CD4-positive, alpha-beta T cell treated with Interferon gamma for 1 hour (primary cell): ENCODE data around the gene RET.
A peak's percentile ranks its signal among the peaks of the same experiment; 100 is the strongest.
"Not testable (repeated sequence)": the region's sequence is repeated elsewhere in the genome, so short reads cannot be mapped to it uniquely, and the experiment has no call there.

Source experiments
- DNase-seq: peaks from one replicate; pipeline ENCODE4 v3.0.0-alpha.2; 2020

The RET gene

GRCh38 chr10:43079856-43080255, 3.0 kb downstream of the RET start:
- DNase-seq = no peak

GRCh38 chr10:43082087-43082486, 5.2 kb downstream of the RET start:
- no peak for DNase-seq

GRCh38 chr10:43082746-43083145, 5.9 kb downstream of the RET start:
- no peak for DNase-seq

- DNase-seq = no peak
These were observed 6.9 kb downstream of the RET start for GRCh38 chr10:43083764-43084163.

DNA sequence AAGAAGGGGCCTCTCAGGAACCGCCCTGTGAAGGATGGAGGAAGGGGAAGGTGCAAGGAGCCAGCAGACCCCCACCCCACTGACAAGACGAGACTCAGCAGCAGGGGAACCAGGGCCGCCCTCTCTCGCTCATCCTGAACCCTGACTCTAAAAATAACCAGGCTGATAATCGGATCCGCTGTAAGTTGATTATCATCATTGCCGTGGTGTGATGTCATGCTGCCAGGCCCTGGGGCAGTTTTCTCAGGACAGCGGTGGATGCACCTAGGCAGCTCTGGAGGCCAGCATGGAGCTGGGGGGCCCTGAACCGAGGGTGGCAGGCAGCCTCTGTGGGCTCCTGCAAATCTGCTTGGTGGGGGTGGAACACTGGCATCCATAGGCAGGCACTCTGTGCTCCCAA, 7.9 kb downstream of the RET start:
- no peak for DNase-seq

DNA sequence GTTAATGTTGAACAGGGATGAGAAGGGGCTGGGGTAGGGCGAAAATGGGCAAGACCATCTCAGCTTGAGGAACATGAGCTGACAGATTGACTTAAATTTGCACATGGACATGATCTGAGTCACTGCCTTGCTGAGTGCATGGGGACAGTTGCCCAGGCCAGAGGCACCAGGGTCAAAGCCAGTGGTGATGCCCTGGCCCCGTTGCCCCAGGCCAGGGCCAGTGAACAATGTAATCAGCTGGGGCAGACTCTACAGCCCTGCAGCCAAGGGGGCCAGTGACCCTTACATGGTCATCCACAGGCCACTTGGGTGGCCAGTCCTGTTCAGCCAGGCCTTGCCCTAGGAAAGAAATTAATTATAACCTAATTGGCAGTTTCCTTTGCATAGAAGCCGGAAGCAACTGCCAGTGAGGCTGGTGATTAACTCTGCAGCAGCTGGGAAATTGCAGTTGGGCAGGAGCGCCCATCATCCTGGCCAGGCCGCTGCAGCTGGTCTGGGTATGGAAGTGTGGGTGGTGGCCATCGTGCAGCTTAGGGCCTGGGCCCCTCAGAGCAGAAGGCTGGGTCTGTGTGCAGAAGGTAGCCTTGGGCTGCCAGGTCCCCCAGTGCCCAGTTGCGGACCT, 9.6 kb downstream of the RET start:
- DNase-seq = no peak

DNA sequence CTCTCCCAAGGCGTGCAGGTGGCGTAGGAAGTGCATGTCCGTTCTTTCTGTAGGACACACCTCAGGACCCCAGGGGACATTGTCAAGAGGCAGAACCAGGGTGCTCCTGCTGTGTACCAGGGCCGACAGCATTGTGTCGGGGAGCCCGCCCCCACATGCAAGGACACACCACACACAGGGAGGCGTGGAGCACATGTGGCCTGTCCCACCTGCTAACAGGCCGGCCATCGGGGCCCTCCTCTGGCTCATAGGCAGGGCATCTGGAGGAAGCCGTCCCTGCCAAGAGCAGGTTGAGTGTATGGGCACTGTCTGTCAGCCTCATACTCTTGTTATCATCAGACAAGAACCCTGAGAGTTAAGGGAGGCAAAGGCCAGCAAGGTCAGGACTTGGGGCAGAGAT, 12.7 kb downstream of the RET start:
- no peak for DNase-seq

DNA sequence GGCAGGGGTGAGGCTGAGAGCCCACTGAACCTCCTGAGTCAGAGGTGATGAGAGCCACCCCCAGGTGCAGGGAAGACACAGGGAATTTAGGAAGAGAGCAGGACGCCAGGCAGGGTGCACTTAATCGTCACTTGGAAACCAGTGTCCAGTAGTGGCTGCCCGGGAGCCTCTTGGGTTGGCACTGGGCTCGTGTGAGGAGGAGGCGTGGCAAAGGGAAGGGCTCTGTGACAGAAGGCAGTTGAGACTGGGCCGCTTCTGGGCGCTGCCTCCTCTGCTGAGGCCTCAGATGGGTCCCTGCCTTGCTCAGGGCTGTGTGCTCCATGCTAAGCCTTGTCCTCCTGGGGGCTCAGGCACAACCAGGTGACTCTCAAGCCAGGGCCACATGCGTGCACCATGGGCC, 13.3 kb downstream of the RET start:
- DNase-seq = no peak

DNA sequence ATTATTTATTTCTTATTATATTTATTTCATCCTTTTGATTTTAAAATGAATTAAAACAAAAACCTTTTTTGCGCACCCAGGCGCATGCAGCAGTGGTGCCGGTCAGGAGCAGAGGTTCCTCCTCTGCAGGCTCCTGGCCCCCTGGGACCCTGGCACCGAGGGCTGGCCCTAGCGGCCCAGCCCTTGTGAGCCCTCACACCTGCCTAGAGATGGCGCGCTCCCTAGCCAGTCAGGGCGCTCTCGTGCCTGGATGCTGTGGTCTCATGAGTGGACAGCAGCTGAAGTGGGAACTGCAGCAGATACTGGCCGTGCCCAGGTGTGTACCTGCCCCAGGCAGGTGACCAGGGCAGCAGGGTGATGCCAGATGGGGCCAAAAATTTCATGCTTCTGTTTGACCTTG, 13.8 kb downstream of the RET start:
- no peak for DNase-seq

- no peak for DNase-seq
These were observed 15.0 kb downstream of the RET start for GRCh38 chr10:43091846-43092245.

DNA sequence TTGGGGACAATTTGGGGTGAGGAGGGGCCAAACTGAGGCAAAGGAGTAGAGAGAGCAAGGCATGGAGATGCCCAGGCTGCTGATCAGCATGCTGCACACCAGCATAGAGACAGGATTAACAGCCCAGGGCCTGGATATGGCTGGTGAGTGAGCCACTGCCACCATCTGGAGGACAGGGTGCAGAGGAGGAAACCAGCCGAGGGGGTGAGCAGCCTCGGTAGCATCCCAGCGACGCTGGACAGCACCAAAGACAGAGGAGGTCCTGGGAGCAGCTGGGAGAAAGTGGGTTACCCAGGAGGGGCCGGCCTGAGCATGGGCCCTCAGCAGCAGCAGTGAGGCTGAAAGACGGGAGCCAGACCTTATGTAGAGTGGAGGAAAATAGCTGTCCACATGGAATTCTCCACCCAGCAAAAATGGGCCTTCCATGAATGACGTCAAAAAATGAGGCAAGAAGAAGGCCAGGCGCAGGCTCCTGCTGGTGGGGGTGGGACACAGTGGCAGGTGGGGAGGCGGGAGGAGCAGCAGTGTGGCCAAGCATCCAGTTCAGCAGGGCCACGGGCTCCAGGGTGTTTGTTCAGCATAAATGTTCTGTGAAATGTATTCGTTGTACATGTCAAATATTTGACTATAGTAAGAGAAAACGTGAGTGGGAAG, 16.7 kb downstream of the RET start:
- no peak for DNase-seq

DNA sequence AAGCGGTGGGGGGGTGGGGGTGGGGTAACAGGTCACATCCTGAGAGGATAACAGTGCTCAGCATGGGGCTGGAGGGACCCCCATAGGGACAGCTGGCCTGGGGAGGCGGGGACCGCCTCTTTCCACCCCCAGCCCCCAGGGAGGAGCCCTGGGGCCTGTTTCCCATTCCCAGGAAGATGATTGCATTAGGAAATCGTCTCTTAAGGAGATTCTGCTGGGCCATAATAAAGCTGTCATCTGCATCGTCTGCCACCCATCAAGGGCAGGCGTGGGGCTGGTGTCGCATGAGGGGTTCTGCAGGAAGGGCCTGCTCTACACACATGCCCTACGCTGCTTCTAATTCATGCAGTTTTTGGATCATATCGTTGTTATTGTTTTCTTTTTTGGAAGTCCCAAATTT, 17.2 kb downstream of the RET start:
- DNase-seq = no peak

GRCh38 chr10:43099339-43099738, 22.5 kb downstream of the RET start:
- not testable (repeated sequence) for DNase-seq

- no peak for DNase-seq
These were observed 23.1 kb downstream of the RET start for GRCh38 chr10:43099928-43100327.

DNA sequence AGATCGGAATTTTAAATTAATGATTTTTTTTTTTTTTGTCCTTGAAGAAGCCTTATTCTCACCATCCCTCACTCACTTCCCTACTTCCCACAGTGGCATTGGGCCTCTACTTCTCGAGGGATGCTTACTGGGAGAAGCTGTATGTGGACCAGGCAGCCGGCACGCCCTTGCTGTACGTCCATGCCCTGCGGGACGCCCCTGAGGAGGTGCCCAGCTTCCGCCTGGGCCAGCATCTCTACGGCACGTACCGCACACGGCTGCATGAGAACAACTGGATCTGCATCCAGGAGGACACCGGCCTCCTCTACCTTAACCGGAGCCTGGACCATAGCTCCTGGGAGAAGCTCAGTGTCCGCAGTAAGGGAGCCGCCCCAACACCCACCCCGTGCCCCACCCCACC, 23.5 kb downstream of the RET start:
- no peak for DNase-seq

DNA sequence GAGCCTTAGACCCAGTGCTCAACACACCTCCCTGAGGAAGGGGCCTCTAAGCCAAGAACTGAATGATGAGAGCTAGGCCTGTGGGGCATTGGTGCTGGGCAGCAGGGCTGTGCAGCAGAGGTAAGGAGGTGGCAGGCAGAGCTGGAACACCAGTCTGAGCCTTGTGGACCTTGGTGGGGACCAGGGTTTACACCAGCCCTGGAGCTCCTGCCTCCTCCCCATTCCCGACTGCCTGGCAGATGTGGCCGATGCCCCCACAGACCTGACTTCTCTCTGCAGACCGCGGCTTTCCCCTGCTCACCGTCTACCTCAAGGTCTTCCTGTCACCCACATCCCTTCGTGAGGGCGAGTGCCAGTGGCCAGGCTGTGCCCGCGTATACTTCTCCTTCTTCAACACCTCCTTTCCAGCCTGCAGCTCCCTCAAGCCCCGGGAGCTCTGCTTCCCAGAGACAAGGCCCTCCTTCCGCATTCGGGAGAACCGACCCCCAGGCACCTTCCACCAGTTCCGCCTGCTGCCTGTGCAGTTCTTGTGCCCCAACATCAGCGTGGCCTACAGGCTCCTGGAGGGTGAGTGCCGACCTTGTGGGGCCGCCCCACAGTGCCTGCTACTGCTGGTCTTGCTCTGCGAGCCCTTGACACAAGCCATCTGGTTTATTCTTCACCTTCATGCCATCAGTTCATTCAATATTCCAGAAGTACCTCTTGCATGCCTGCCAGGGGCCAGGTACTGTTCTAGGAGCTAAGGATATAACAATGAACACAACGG, 25.4 kb downstream of the RET start:
- no peak for DNase-seq

DNA sequence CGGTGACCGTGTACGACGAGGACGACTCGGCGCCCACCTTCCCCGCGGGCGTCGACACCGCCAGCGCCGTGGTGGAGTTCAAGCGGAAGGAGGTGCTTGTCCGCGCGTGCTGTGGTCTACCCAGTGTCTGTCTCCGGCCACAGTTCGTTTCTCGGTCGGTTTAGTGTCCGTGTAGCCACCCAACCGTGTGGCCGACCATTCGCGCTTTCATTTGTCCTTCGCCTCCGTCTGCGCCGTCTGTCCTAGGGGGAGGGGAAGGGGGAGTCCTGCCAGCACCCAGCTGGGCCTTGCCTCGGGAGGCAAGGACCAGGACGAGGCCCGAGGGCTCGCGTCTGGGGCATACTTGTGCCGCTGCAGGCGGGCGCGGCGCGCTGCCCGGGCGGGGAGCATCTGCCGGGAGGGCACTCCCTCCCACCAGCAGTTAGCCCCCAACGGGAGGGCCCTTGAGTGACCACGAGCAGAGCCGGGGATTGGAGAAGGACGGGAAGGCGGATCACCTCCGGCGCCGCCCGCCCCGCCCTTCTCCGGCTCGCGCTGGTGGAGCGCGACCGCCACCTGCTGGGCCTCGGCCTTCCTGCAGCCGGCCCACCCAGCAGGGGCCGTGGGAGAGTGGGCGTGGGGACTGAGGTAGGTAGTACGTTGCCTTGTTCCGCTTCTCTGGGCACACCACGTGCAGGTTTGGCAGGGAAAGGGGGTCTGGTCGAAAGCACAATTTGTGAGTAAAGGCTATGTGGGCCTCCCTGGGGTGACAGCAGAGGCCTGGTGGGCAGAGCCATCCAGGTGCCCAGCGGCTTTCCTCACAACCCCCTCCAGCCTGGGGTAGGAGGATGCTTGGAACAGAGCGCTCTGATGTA, 28.5 kb downstream of the RET start:
- peak; percentile 72 for DNase-seq

DNA sequence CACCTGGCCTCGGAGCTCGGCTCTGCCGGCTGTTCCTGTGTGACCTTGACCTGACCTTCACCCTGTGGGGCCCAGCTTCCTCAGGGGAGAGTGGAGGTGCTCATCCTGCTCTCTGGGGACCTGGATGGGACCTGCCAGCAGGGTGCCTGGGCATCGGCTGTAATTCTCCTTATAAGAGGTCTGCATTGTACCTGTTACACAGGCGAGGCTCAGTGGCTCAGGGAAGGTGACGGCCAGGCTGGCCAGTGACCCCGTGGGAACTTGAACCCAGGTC, 29.0 kb downstream of the RET start:
- no peak for DNase-seq

- no peak for DNase-seq
These were observed 29.6 kb downstream of the RET start for GRCh38 chr10:43106256-43107091.

DNA sequence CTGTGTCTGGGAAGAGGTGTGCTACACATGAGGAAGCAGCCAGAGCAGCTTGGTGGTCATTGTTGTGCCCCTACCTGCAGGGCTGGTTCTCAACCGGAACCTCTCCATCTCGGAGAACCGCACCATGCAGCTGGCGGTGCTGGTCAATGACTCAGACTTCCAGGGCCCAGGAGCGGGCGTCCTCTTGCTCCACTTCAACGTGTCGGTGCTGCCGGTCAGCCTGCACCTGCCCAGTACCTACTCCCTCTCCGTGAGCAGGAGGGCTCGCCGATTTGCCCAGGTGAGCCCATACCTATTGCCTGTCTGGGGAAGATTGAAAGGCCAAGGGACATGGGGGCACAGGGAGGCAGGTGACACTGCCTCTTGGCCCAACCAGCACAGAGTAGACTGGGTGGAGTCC, 32.1 kb downstream of the RET start:
- DNase-seq = no peak

GRCh38 chr10:43109671-43110249, 32.9 kb downstream of the RET start:
- DNase-seq = no peak

DNA sequence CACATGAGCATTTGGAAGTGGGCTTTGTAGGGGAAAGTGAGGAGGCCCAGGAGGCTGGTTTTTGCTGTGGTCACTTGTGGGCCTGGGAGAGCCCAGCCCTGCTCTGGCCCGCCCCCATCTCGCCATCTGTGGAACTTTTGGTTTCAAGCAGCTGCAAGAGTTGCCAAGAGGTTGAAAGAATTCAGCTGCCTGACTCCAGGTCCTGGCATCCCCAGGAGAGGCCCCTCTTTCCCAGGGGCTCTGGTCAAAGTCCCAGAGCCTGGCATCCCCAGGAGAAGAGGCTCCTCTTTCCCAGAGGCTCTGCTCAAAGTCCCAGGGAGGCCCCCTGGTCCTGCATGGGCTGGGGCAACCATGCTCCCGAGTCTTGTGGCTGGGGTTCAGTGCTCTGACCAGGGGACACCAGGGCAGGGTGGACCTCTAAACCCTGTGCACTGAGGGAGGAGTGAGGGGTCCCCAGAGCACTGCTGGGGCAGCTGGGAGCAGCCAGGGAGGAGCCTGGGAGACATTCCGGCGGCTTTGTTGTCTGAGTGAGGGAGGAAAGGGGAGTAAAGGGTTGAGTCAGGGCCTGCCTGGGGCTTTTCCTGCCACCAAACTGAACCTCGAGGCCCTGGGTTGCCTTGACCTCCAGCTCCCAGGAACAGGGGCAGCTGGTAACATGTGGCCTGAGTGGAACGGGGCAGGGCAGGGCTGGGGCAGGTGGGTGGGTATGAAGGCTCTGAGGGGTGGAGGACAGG, 33.6 kb downstream of the RET start:
- peak; percentile 12 for DNase-seq
